A204.1 (cell line): ENCODE results near the gene SAXO2.
A peak's percentile ranks its signal among the peaks of the same experiment; 100 is the strongest.
"Not testable (repeated sequence)": the region's sequence is repeated elsewhere in the genome, so short reads cannot be mapped to it uniquely, and the experiment has no call there.

Experiments
- FAIRE-seq: peaks from 2 replicates; lab custom pipeline; 2012; peaks lifted over from hg19 to GRCh38; lab: Jason Lieb, UNC

SAXO2 gene

DNA sequence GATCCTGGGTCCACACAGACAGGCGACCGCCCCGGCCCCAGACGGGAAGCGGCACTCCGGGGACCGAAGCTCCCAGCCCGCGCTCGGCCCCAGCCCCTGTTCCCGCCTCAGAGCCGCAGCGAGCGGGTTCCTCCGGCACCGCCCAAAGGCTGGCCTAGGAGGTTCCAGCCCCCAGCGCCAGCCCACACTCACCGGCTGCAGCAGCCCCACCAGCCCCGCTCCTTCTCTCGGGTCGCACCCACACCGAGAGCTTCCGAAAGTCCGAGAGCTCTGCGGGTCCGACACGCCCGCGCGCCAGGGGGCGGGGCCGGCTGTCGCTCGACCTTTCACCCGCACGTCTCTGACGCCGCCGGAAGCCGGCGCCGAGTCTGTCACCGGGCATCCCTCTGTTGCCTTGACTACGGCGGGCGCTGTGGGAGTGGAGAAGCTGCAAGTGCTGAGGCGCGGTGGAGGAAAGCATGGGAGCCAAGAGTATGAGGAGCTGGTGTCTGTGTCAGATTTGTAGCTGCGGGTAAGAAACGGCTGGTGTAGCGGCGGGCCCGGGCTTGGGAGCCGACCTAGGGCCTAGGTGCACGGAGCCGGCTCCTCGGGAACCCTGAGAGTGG is at the start of gene SAXO2, which contains the start of gene EFL1:
TSS of gene SAXO2 (plus strand) at position 397 of the 605 bp plus-strand sequence. CDS start at position 459, 62 bp downstream.
TSS of gene EFL1 (minus strand) at position 313 of the 605 bp plus-strand sequence. CDS start 956 bp downstream, outside the sequence.
- peak; percentile 3 for FAIRE-seq

DNA sequence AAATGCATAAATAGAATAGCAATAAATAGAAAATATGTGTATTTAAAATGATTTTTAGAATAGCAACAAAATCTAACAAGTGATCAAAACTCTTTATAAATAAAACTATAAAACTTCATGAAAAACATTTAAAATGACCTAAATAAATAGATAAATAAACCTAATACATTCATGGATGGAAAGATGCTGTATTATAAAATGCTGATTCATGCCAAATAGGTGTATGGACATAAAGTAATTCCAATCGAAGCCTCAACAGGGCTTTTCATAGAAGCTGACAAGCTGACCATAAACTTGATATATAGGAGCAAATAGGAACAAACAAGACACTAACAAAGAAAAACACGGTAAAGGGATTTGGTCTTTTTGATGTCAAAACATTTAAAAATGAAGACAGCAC is 46.5 kb upstream of the SAXO2 start:
- peak; percentile 81 for FAIRE-seq

GRCh38 chr15:82221535-82221934 is 41.1 kb upstream of the SAXO2 start:
- not testable (repeated sequence) for FAIRE-seq

DNA sequence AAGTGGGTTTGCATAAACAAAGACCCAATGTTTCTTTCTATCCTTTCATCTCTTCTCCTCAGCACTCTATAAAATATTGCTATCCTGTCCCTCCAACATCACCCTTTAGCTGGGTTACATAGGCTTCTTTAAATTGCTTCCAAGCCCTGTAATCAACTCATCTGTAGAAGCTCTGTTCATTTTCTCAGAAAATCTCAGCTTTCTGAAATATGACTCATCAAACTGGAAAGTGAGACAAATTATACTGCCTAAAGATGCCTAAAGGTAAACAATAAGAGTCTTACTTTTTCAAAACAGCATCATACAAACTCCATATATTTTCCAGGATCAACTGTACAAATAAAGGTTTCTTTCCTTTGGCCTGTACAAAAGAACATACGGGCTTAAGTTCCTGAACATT is 33.9 kb upstream of the SAXO2 start:
- no peak for FAIRE-seq

DNA sequence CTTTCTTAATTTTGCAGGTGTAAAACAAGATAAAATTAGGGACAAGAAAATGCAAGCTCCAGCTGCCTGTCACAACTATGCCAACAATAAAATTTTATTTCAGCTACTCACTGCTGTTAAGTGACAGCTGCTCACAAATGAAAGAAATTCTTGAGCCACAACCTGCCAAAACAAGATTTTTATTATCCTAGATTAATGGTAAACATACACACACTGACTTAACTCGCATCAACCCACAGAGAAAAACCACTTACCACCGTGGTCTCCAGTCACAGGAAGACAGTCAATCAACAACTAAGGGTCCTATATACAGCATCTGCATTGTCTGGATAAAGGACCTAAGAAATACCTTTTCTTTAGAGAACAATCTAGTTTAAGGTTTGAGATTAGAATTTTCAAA is 31.4 kb upstream of the SAXO2 start:
- no peak for FAIRE-seq

GRCh38 chr15:82231842-82232241 is 30.8 kb upstream of the SAXO2 start:
- FAIRE-seq: no peak

DNA sequence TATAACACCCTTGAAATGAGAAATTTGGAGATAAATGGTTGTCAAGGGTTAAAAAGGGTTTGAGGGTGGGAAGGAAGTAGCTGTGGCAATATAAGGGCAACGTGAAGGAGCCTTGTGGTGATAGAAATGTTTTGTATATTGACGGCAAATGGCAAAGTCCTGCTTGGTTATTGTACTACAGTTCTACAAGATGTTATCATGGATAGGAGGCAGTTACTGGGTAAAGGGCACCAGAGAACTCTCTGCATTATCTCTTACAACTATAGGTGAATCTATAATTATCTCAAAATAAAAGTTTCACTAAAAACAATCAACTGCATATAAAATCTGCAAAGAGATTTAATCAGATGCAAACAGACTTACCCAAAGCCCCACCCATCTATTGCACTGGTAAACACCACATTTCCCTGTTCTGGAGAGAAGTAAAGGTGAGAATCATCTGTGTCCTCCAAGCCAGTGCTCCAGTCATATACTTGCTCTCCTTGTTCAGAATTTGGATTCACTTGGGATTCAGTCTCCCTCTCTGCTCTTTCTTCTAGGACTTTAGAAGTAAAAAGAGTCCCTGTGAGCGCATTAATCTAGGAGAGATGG is 24.6 kb upstream of the SAXO2 start:
- not testable (repeated sequence) for FAIRE-seq

DNA sequence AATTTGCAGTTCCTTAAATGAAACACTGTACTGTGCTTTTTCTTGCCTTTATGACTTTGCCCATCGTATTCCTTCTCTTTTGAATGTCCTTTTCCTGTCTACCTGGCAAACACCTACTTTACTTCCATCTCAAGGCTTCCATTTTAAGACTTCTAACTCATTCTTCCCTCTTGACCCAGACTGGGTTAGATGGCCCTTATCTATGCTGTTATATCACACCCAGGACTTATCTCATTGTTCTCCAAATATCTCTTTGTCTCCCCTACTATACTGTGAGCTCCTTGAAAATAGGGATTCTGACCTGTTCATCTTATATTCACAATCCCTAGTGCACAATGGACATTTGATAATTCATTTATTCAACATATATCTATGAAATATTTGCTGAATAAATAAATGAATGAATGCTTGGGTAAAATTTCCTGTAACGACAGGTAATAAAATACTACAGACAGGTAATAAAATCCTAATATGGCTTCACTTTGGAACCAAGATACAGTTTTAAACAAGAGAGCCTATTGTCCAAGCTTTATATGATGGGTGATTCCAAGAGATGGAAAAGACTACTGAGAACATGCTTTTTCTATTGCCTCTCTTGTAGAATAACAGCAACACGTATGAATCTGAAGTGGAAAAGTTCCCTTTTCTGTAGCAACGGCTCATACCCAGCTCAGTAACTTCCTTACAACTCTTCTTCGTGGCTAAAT is 22.8 kb upstream of the SAXO2 start:
- FAIRE-seq: no peak

GRCh38 chr15:82241836-82242499 is 20.6 kb upstream of the SAXO2 start:
- FAIRE-seq: not testable (repeated sequence)

GRCh38 chr15:82243644-82244043 is 19.0 kb upstream of the SAXO2 start:
- not testable (repeated sequence) for FAIRE-seq

GRCh38 chr15:82245956-82246355 is 16.7 kb upstream of the SAXO2 start:
- not testable (repeated sequence) for FAIRE-seq

DNA sequence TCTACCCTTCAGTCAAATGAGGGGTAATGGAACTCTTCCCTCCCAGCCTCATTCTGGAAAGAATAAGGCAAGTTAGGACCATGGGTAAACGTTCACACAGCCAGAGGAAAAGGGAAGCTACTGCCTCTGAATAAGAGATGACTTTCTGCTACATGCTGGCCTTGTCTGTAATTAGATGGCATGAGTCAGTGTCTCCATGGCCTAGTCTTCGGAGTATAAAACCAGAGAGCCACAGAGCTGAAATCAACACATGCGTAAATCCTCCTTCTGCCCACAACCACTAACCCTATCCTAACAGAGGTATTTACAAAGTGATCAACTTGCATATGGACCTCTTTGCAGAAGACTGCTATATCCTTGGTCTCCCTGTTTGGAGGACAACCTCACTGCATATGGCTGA is 14.4 kb upstream of the SAXO2 start:
- FAIRE-seq: not testable (repeated sequence)

DNA sequence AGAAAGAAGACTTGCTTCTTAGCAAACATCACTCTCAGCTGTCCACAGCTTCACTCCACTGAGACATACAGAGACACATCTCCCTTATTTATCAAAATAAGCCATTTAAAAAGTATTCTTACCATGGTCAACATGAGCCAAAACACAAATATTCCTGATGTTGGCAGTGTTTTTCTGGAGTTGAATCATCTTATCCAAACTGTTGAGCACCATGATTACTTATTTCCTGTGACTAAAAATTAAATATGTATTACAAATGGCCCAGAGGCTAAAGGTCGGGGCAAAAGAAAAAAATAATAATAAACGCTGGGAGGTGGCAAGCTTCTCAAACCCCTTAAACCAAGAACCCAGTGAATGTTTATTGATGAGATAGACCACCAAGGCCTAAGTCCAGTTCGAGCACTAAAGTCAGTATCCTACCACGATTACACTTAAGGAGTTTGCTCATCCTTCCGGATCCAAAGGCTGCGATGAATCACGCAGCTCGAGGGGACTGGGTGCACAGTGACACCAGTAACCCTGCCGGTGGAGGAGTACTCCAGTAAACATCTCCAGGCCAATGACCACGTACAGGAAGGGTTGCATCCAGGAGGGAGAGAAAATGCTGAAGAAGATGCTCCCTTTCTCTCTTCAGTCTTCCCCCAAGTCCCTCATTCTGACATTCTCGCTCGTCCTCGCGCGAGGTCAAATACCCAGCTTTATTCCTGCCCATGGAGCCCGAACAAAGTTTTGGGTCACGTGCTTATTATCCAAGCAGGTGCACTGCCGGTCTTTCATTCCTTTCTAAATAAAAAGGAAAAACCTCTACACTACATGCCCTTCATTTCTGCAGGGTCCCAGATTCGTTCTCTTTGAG is 824 bp upstream of the SAXO2 start:
- not testable (repeated sequence) for FAIRE-seq

GRCh38 chr15:82263350-82263749 is 732 bp downstream of the SAXO2 start:
- FAIRE-seq: no peak

DNA sequence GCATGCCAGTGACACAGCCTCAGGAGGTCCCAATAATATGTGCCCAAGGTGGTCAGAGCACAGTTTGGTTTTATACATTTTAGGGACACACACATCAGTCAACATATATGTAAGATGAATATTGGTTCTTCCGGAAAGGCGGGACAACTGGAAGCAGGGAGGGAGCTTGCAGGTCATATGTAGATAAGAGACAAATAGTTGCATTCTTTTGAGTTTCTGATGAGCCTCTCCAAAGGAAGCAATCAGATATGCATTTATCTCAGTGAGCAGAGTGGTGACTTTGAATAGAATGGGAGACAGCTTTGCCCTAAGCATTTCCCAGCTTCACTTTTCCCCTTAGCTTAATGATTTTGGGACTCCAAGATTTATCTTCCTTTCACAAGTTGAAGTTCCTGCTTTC is 4.5 kb downstream of the SAXO2 start:
- not testable (repeated sequence) for FAIRE-seq

GRCh38 chr15:82268454-82268853 is 5.8 kb downstream of the SAXO2 start:
- not testable (repeated sequence) for FAIRE-seq

DNA sequence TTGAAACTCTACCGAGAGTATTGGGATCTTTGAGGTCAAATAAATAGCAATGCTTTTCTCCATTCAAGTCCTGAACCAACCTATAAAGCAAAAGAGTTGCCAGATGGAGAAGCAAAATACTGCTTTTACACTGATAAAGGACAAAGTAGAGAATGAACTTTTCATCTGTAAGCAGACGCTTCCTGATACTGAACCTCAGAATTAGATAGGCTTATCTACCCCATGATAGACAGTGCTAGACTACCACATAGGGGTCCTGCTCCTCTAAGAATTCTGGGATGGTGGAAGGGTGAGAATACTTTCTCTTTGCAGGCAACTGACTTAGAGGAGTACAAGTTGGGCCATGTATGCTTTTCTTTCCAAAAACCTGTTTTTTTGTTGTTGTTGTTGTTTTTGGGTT is 9.5 kb downstream of the SAXO2 start:
- FAIRE-seq: no peak

DNA sequence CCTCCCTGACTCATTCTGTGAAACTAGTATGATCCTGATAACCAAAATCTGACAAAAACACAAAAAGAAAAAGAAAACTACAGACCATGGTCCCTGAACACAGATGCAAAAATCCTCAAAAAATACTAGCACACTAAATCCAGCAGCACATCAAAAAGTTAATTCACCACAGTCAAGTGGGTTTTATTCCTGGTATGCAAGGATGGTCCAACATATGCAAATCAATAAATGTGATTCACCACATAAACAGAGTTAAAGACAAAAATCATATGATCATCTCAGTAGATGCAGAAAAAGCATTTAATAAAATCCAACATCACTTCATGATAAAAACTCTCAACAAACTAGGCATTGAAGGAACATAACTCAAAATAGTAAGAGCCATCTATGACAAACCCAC is 12.8 kb downstream of the SAXO2 start:
- FAIRE-seq: no peak

DNA sequence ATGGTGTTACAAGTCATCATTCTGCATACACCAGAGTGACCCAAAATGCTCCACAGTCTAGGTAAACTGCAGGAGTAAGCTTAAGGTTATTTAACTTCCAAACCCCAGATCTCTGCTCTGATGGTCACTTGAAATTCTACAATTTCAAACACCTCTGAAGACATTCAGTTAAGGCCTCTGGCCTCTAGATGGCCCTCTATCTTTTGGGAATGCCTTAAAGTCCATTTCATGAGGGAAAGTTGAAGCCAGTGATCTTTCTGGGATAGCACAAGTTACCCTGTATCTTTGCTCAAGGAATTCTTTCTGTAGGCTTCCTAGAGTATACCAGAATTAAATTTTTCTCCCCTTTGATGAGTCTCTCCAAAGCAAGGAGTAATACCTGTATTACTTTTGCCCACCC is 18.7 kb downstream of the SAXO2 start:
- FAIRE-seq: peak; percentile 93

- not testable (repeated sequence) for FAIRE-seq
These were observed 19.8 kb downstream of the SAXO2 start for GRCh38 chr15:82282386-82282785.

DNA sequence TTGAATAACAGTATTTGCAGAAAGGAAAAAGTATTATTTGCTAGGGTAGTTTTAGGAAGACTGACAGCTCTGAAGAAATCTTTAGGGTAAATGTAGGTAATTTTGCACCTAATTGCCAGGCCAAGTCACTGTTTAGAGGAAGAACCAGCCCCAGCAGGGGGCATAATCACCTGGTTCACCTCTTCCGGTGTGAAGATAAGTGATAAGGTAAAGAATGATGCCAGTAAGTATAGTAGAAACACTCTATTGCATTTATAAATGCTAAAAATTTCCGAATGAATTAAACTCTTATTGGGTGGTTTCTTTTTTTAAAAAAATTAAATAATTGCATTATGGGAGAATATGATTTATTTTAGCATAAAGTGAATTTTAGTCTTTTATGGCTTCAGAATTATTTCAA is 21.8 kb downstream of the SAXO2 start:
- not testable (repeated sequence) for FAIRE-seq

DNA sequence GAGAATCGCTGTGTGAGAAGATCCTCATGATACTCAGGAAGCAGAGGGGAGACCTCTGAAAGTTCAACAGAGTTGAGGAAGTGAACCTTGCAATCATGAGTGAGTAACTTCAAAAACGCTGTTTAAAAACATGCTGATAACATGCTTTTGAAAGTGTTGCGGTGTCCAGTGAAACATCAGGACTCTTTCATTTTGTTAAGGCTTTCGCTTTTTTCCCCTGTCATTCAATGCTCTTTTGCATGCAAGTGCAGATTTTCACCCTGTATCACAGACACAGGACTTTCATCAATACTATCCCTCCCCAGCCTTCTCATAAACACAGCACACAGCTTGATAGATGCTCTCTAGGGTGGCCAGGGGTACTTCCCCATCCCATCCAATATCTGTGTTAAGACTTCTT is 23.9 kb downstream of the SAXO2 start:
- not testable (repeated sequence) for FAIRE-seq
